ENCODE results near the gene FGF1. TPM values are rescaled to one million over a fixed set of nuclear protein-coding genes. Genes with fewer than 3 reads are reported as not detected.

FGF1 gene
- polyA plus RNA-seq, 1 of the 3 experiments (the other 2 are of a cell fraction), result 5.3 TPM

GRCh38 chr5:142608081-142608480 lies 77.8 kb downstream of the FGF1 start:
- Histone ChIP-seq H3K4me1 (ENCODE audit: control insufficient read depth in 1 of 2, insufficient read depth in 2 of 2, low read depth in 1 of 2, low read length in 1 of 2) (peaks cover 0 to 3% of the 10 kb centered on the region in 2 experiments; a peak in 2 of 4 replicates), H3K27me3 (ENCODE audit: insufficient read depth) (no peaks in the 10 kb centered on the region), H3K4me3 (ENCODE audit: low read depth in 2 of 2, low read length in 1 of 2) (no peak overlapping the region), H3K9ac (no peak overlapping the region), H3K79me2 (ENCODE audit: insufficient read depth) (no peaks in the 10 kb centered on the region), H3K4me2 (no peak overlapping the region), H2AFZ (ENCODE audit: low read depth) (no peak overlapping the region), H3F3A (replicated peaks; ENCODE audit: insufficient read depth) (peaks cover 9% of the 10 kb centered on the region), H3K9me3 (no peaks in the 10 kb centered on the region), H4K20me1 (ENCODE audit: insufficient read depth) (no peaks in the 10 kb centered on the region), H3K9me2 (no peaks in the 10 kb centered on the region), H3K36me3 (replicated peaks in 1 of 2; ENCODE audit: control insufficient read depth in 1 of 2, insufficient read depth in 2 of 2, low read length in 1 of 2) (no peaks in the 10 kb centered on the region), H3K27ac (ENCODE audit: low read depth in 2 of 2, low read length in 1 of 2) (no peak overlapping the region)
- no peak for DNase-seq
- ChIA-PET POLR2A (no interaction called here), CTCF (interaction anchor here (1.7 to 13.0 kb wide), 5 partner anchors 12 to 281 kb away, joined by 4 to 244 read pairs (median 12); no protein-coding TSS in a partner anchor)
- TF ChIP-seq SIN3A (IDR thresholded peaks at IDR 0.05; ENCODE audit: borderline replicate concordance, low read depth, low read length), result no peak
- TF ChIP-seq EP300 (IDR thresholded peaks at IDR 0.05; ENCODE audit: borderline replicate concordance in 1 of 2, low read depth in 1 of 2, low read length in 1 of 2), result no peak
- no peak for TF ChIP-seq RAD21 (IDR thresholded peaks at IDR 0.05; ENCODE audit: low read length)
- no peak for TF ChIP-seq MEF2A (IDR thresholded peaks at IDR 0.05; ENCODE audit: borderline replicate concordance, low read depth)
- no peak for TF ChIP-seq RFX5 (IDR thresholded peaks at IDR 0.05; ENCODE audit: low read length)
- no peak for TF ChIP-seq MAX (IDR thresholded peaks at IDR 0.05; ENCODE audit: low read depth)
- no peak for TF ChIP-seq RCOR1 (IDR thresholded peaks at IDR 0.05; ENCODE audit: low read length)
- TF ChIP-seq MXI1 (IDR thresholded peaks at IDR 0.05; ENCODE audit: low read depth, low read length), result no peak
- TF ChIP-seq RXRA (IDR thresholded peaks at IDR 0.05; ENCODE audit: borderline replicate concordance, low read depth), result no peak
- no peak for TF ChIP-seq JUND (IDR thresholded peaks at IDR 0.05)
- TF ChIP-seq FOSL2 (IDR thresholded peaks at IDR 0.05; ENCODE audit: borderline replicate concordance, low read depth), result no peak
- no peak for TF ChIP-seq ELF1 (IDR thresholded peaks at IDR 0.05)
- no peak for TF ChIP-seq USF2 (IDR thresholded peaks at IDR 0.05; ENCODE audit: borderline replicate concordance, low read depth, low read length)
- no peak for TF ChIP-seq SMC3 (IDR thresholded peaks at IDR 0.05; ENCODE audit: low read depth, low read length)
- no peak for TF ChIP-seq REST (IDR thresholded peaks at IDR 0.05; ENCODE audit: low read depth, low read length)
- TF ChIP-seq POLR2AphosphoS5 (IDR thresholded peaks at IDR 0.05; ENCODE audit: low read depth, low read length), result no peak
- TF ChIP-seq CHD2 (IDR thresholded peaks at IDR 0.05; ENCODE audit: low read length, partially characterized antibody), result no peak
- no peak for TF ChIP-seq GATA2 (CRISPR knock-in tag; IDR thresholded peaks at IDR 0.05)
- 83% methylated on average over 7 of the region's 7 CpGs for WGBS (ENCODE audit: low lambda C conversion rate)
